ENCODE results near the gene SPTLC1. TPM values are rescaled to one million over a fixed set of nuclear protein-coding genes. Genes with fewer than 3 reads are reported as not detected.
"Not testable (repeated sequence)": the region's sequence is repeated elsewhere in the genome, so short reads cannot be mapped to it uniquely, and the experiment has no call there.

The SPTLC1 gene
- polyA plus RNA-seq, 6 donors from 2014 or later, result 32.8 to 53.5 (median 44.2) TPM

GRCh38 chr9:92032891-92033290 lies 82.3 kb downstream of the SPTLC1 start:
- Mint-ChIP-seq H3K27ac (peak overlapping the region in 1 of 6 donors; percentile 14), H3K4me3 (no peak overlapping the region), H3K36me3 (peaks cover 34 to 35% of the 10 kb centered on the region in 2 donors), H3K4me1 (no peaks in the 10 kb centered on the region), H3K9me3 (no peaks in the 10 kb centered on the region), H3K27me3 (no peaks in the 10 kb centered on the region)
- ATAC-seq (ENCODE audit: low read depth in 2 of 2), result no peak
- no peak for DNase-seq

GRCh38 chr9:92030367-92030766 lies 84.8 kb downstream of the SPTLC1 start:
- ATAC-seq (ENCODE audit: low read depth in 2 of 2) (no peak), DNase-seq (no peak)
- peaks cover 0 to 1% (median 0%) of the 10 kb centered on the region in 7 donors for H3K9me3 Mint-ChIP-seq
- H3K4me3 Mint-ChIP-seq, result no peak overlapping the region
- H3K36me3 Mint-ChIP-seq, result peaks cover 16 to 18% of the 10 kb centered on the region in 2 donors
- H3K27ac Mint-ChIP-seq, result no peak overlapping the region
- H3K4me1 Mint-ChIP-seq, result no peaks in the 10 kb centered on the region
- no peaks in the 10 kb centered on the region for H3K27me3 Mint-ChIP-seq

- ATAC-seq (ENCODE audit: low read depth in 2 of 2), result no peak
Observed at GRCh38 chr9:92029553-92029952, 85.7 kb downstream of the SPTLC1 start.

GRCh38 chr9:92026206-92027002 lies 88.8 kb downstream of the SPTLC1 start:
- Mint-ChIP-seq H3K36me3 (no peaks in the 10 kb centered on the region), H3K27me3 (no peaks in the 10 kb centered on the region), H3K4me1 (no peaks in the 10 kb centered on the region), H3K27ac (no peak overlapping the region), H3K4me3 (no peak overlapping the region), H3K9me3 (peaks cover 0 to 28% (median 14%) of the 10 kb centered on the region in 7 donors)
- ATAC-seq (ENCODE audit: low read depth in 2 of 2), result no peak
- DNase-seq, result no peak

More at GRCh38 chr9:92029553-92029952, 85.7 kb downstream of the SPTLC1 start:
- Mint-ChIP-seq H3K9me3 (peaks cover 0 to 1% (median 0%) of the 10 kb centered on the region in 7 donors), H3K27ac (peak overlapping the region in 3 of 6 donors; percentile 5 to 63 (median 33)), H3K4me3 (no peak overlapping the region), H3K27me3 (no peaks in the 10 kb centered on the region), H3K36me3 (peaks cover 10 to 11% of the 10 kb centered on the region in 2 donors), H3K4me1 (no peaks in the 10 kb centered on the region)
- DNase-seq, result no peak

- H3K4me1 Mint-ChIP-seq; ATAC-seq (ENCODE audit: low read depth in 2 of 2); H3K4me3 Mint-ChIP-seq; DNase-seq; H3K27ac Mint-ChIP-seq; H3K36me3 Mint-ChIP-seq: not testable (repeated sequence)
- H3K27me3 Mint-ChIP-seq, result peaks cover 0 to 10% (median 6%) of the 10 kb centered on the region in 3 donors
- peaks cover 0 to 41% (median 14%) of the 10 kb centered on the region in 7 donors for H3K9me3 Mint-ChIP-seq
Observed at GRCh38 chr9:92021785-92022541, 93.2 kb downstream of the SPTLC1 start.

GRCh38 chr9:92019658-92020057 lies 95.6 kb downstream of the SPTLC1 start:
- no peak overlapping the region for H3K27ac Mint-ChIP-seq
- H3K4me3 Mint-ChIP-seq, result no peak overlapping the region
- H3K9me3 Mint-ChIP-seq, result peaks cover 0 to 57% (median 17%) of the 10 kb centered on the region in 7 donors
- peaks cover 4 to 5% of the 10 kb centered on the region in 2 donors for H3K36me3 Mint-ChIP-seq
- no peaks in the 10 kb centered on the region for H3K4me1 Mint-ChIP-seq
- ATAC-seq (ENCODE audit: low read depth in 2 of 2) (no peak), DNase-seq (no peak)
- H3K27me3 Mint-ChIP-seq, result peaks cover 0 to 10% (median 6%) of the 10 kb centered on the region in 3 donors

- ATAC-seq (ENCODE audit: low read depth in 2 of 2) (no peak), DNase-seq (no peak)
- Mint-ChIP-seq H3K36me3 (peaks cover 5 to 8% of the 10 kb centered on the region in 2 donors), H3K4me3 (no peak overlapping the region), H3K27me3 (peaks cover 0 to 8% (median 8%) of the 10 kb centered on the region in 3 donors), H3K9me3 (peaks cover 0 to 22% (median 12%) of the 10 kb centered on the region in 7 donors), H3K27ac (peak overlapping the region in 1 of 6 donors; percentile 4), H3K4me1 (no peaks in the 10 kb centered on the region)
Observed at GRCh38 chr9:92010705-92011536, 104.3 kb downstream of the SPTLC1 start.

GRCh38 chr9:92010253-92010652 lies 105.0 kb downstream of the SPTLC1 start:
- not testable (repeated sequence) for H3K27ac Mint-ChIP-seq; ATAC-seq (ENCODE audit: low read depth in 2 of 2)

GRCh38 chr9:92008041-92008440 lies 107.2 kb downstream of the SPTLC1 start:
- no peaks in the 10 kb centered on the region for H3K4me1 Mint-ChIP-seq
- no peak overlapping the region for H3K27ac Mint-ChIP-seq
- no peak for DNase-seq
- no peak for ATAC-seq (ENCODE audit: low read depth in 2 of 2)
- H3K4me3 Mint-ChIP-seq, result no peak overlapping the region
- peaks cover 0 to 1% (median 0%) of the 10 kb centered on the region in 7 donors for H3K9me3 Mint-ChIP-seq
- peaks cover 0 to 8% (median 8%) of the 10 kb centered on the region in 3 donors for H3K27me3 Mint-ChIP-seq
- H3K36me3 Mint-ChIP-seq, result no peaks in the 10 kb centered on the region

More at GRCh38 chr9:92010253-92010652, 105.0 kb downstream of the SPTLC1 start:
- H3K9me3 Mint-ChIP-seq, result peaks cover 0 to 18% (median 10%) of the 10 kb centered on the region in 7 donors
- not testable (repeated sequence) for H3K4me1 Mint-ChIP-seq, H3K36me3 Mint-ChIP-seq, DNase-seq, H3K27me3 Mint-ChIP-seq, H3K4me3 Mint-ChIP-seq

- Mint-ChIP-seq H3K4me1 (no peaks in the 10 kb centered on the region), H3K36me3 (no peaks in the 10 kb centered on the region), H3K27me3 (peaks cover 1 to 19% (median 11%) of the 10 kb centered on the region in 3 donors), H3K4me3 (no peak overlapping the region), H3K27ac (no peak overlapping the region), H3K9me3 (no peaks in the 10 kb centered on the region)
- ATAC-seq (ENCODE audit: low read depth in 2 of 2) (no peak), DNase-seq (no peak)
Observed at GRCh38 chr9:92004045-92004392, 111.2 kb downstream of the SPTLC1 start.

GRCh38 chr9:92003308-92004044 lies 111.7 kb downstream of the SPTLC1 start:
- H3K27ac Mint-ChIP-seq, result no peak overlapping the region
- no peaks in the 10 kb centered on the region for H3K36me3 Mint-ChIP-seq
- no peak for ATAC-seq (ENCODE audit: low read depth in 2 of 2)
- no peaks in the 10 kb centered on the region for H3K4me1 Mint-ChIP-seq
- H3K9me3 Mint-ChIP-seq, result no peaks in the 10 kb centered on the region
- H3K27me3 Mint-ChIP-seq, result peaks cover 7 to 24% (median 14%) of the 10 kb centered on the region in 3 donors
- no peak overlapping the region for H3K4me3 Mint-ChIP-seq
- DNase-seq, result no peak

GRCh38 chr9:92001948-92002347 lies 113.3 kb downstream of the SPTLC1 start:
- H3K36me3 Mint-ChIP-seq; H3K4me1 Mint-ChIP-seq; H3K27ac Mint-ChIP-seq; H3K4me3 Mint-ChIP-seq; H3K9me3 Mint-ChIP-seq; ATAC-seq (ENCODE audit: low read depth in 2 of 2); DNase-seq: not testable (repeated sequence)
- H3K27me3 Mint-ChIP-seq, result peaks cover 8 to 26% (median 12%) of the 10 kb centered on the region in 3 donors

Data from naive B cell (primary cell).